Liver (tissue), 9 donors: ENCODE measurements around the gene DPT. TPM values are rescaled to one million over a fixed set of nuclear protein-coding genes. Genes with fewer than 3 reads are reported as not detected.

Experiments used
- DNase-seq: peaks from one replicate; pipeline ENCODE4 v3.0.0-alpha.2; 2017; ENCODE audit warnings: low spot score
- H3K27ac ChIP-seq, 2 donors: one replicate each; pipeline ENCODE4 v1.7.0; 2013; ENCODE audit warnings: inconsistent platforms in 2 of 2, low read length in 2 of 2, control low read depth in 1 of 2, low read depth in 1 of 2, mild to moderate bottlenecking in 1 of 2
- H3K27me3 ChIP-seq, 4 donors: one replicate each; pipeline versions ENCODE4 v1.6.1 to v1.7.0; 2013; ENCODE audit warnings: low read length in 3 of 4, inconsistent platforms in 1 of 4, mild to moderate bottlenecking in 1 of 4, moderate library complexity in 1 of 4; ENCODE audit not compliant: control insufficient read depth in 4 of 4, insufficient read depth in 4 of 4
- H3K36me3 ChIP-seq, 4 donors: one replicate each; pipeline versions ENCODE4 v1.6.1 to v1.7.0; 2013; ENCODE audit warnings: low read length in 3 of 4, mild to moderate bottlenecking in 3 of 4, low read depth in 1 of 4, moderate library complexity in 1 of 4; ENCODE audit not compliant: control insufficient read depth in 4 of 4, insufficient read depth in 3 of 4
- H3K4me1 ChIP-seq, 4 donors: one replicate each; pipeline versions ENCODE4 v1.6.1 to v1.7.0; 2013; ENCODE audit warnings: low read length in 3 of 4, mild to moderate bottlenecking in 3 of 4, moderate library complexity in 1 of 4; ENCODE audit not compliant: control insufficient read depth in 4 of 4, insufficient read depth in 4 of 4
- H3K4me3 ChIP-seq, 3 donors: one replicate each; pipeline versions ENCODE4 v1.6.1 to v1.7.0; 2013; ENCODE audit warnings: low read length in 3 of 3, control low read depth in 1 of 3, low read depth in 1 of 3, mild to moderate bottlenecking in 1 of 3
- H3K9ac ChIP-seq, 2 donors: one replicate each; pipeline ENCODE4 v1.7.0; 2013; ENCODE audit warnings: low read length in 2 of 2, mild to moderate bottlenecking in 2 of 2, moderate library complexity in 2 of 2, control low read depth in 1 of 2, low read depth in 1 of 2
- H3K9me3 ChIP-seq, 4 donors: one replicate each; pipeline versions ENCODE4 v1.6.1 to v1.7.0; 2013; ENCODE audit warnings: low read length in 3 of 4; ENCODE audit not compliant: control insufficient read depth in 4 of 4
- EGR1 ChIP-seq, 2 donors: IDR thresholded peaks; 2 replicates each; pipeline ENCODE4 v1.6.1; 2016 to 2018; ENCODE audit warnings: antibody characterized with exemption in 2 of 2, low read depth in 2 of 2
- FOXA1 ChIP-seq: IDR thresholded peaks from 2 replicates; pipeline ENCODE4 v1.6.1; 2016; ENCODE audit warnings: antibody characterized with exemption
- GABPA ChIP-seq, 2 donors: IDR thresholded peaks in 1 of 2; conservative IDR thresholded peaks in 1 of 2; 2 replicates each; pipeline ENCODE4 v1.6.1; 2016; ENCODE audit warnings: antibody characterized with exemption in 2 of 2, mild to moderate bottlenecking in 1 of 2, moderate library complexity in 1 of 2
- SP1 ChIP-seq: IDR thresholded peaks from 2 replicates; pipeline ENCODE4 v1.6.1; 2018; ENCODE audit warnings: antibody characterized with exemption, mild to moderate bottlenecking
- YY1 ChIP-seq: IDR thresholded peaks from 2 replicates; pipeline ENCODE4 v1.6.1; 2016; ENCODE audit warnings: antibody characterized with exemption, mild to moderate bottlenecking
- WGBS: extraction: QIAGEN DNeasy Blood & Tissue Kit; methylation state at CpG from one replicate; pipeline ENCODE4 v1.1.7; 2013; 5-methylcytosine and 5-hydroxymethylcytosine counted together
- polyA plus RNA-seq, 2 donors: library from polyadenylated mRNA; stranded (reverse) in 1 of 2; unstranded in 1 of 2; fragments of 200-250 nt in 1 of 2; fragments of >200 nt in 1 of 2; fragmentation: Nextera tagmentation in 1 of 2; extraction: Ambion mirVana in 1 of 2; gene quantifications; one replicate each; pipeline versions ENCODE4 v1.2.1 to v1.2.3, GENCODE V29; 2013 to 2015
- total RNA-seq, 2 donors: library from RNA; depleted of rRNA; stranded (reverse); fragments of >200 nt; gene quantifications; one replicate each; pipeline ENCODE4 v1.2.3, GENCODE V29; 2014
- TF ChIP-seq, protein P1 (sequence below): fragments of 150-350 bp; IDR thresholded peaks from 2 replicates; pipeline ENCODE4 v1.5.1; 2017; ENCODE audit warnings: improper control_type of control experiment, low read depth, low read length; ENCODE audit not compliant: missing input control
- TF ChIP-seq, protein P2 (sequence below): IDR thresholded peaks from 2 replicates; pipeline ENCODE4 v1.6.1; 2016; ENCODE audit warnings: antibody characterized with exemption
- donor health status: healthy.
- donor health status: healthy.
- donor health status: healthy.
- donor health status: healthy.
- donor health status: healthy.

The DPT gene
- total and polyA plus RNA-seq, 4 donors = 0.42 to 5.0 (median 3.0) TPM

DNA sequence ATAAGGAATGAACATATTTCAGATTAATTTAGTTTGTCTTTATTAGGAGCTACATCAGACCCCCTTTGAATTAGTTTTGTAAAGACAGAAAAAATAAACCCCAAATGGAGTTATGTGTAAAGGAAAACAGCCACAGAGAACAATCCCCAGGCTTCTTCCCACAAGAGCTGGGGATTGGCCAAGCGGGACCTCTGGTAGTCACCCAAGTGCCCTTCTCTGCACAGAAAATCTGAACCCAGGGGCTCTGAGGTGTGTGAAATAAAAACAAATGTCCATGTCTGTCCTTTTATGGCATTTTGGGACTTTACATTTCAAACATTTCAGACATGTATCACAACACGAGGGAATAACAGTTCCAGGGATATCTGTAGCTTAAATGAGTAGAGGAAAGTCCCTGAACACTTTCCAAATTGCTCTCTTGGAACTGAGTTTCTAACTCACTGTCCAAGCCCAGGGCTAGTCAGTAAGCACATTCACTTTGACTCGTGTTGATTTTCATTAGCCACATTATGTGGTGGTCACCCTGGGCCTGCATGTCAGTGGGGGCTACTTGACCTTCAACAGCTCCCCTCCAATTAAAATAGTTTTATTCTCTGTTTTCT, 22.5 kb downstream of the DPT start:
- Histone ChIP-seq H3K4me3 (no peak overlapping the region), H3K36me3 (no peaks in the 10 kb centered on the region), H3K9ac (no peak overlapping the region), H3K9me3 (no peaks in the 10 kb centered on the region), H3K27ac (no peak overlapping the region), H3K27me3 (no peaks in the 10 kb centered on the region), H3K4me1 (no peaks in the 10 kb centered on the region)
- TF ChIP-seq, protein P1, sequence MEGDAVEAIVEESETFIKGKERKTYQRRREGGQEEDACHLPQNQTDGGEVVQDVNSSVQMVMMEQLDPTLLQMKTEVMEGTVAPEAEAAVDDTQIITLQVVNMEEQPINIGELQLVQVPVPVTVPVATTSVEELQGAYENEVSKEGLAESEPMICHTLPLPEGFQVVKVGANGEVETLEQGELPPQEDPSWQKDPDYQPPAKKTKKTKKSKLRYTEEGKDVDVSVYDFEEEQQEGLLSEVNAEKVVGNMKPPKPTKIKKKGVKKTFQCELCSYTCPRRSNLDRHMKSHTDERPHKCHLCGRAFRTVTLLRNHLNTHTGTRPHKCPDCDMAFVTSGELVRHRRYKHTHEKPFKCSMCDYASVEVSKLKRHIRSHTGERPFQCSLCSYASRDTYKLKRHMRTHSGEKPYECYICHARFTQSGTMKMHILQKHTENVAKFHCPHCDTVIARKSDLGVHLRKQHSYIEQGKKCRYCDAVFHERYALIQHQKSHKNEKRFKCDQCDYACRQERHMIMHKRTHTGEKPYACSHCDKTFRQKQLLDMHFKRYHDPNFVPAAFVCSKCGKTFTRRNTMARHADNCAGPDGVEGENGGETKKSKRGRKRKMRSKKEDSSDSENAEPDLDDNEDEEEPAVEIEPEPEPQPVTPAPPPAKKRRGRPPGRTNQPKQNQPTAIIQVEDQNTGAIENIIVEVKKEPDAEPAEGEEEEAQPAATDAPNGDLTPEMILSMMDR = no peak
- TF ChIP-seq YY1 (no peak), GABPA (IDR thresholded peaks at IDR 0.05 in 1 of 2, conservative IDR thresholded peaks at IDR 0.05 in 1 of 2) (no peak), EGR1 (IDR thresholded peaks at IDR 0.05; ENCODE audit: low read depth in 2 of 2) (no peak)
- no peak for DNase-seq
- WGBS = 55% methylated on average over 3 of the region's 3 CpGs

DNA sequence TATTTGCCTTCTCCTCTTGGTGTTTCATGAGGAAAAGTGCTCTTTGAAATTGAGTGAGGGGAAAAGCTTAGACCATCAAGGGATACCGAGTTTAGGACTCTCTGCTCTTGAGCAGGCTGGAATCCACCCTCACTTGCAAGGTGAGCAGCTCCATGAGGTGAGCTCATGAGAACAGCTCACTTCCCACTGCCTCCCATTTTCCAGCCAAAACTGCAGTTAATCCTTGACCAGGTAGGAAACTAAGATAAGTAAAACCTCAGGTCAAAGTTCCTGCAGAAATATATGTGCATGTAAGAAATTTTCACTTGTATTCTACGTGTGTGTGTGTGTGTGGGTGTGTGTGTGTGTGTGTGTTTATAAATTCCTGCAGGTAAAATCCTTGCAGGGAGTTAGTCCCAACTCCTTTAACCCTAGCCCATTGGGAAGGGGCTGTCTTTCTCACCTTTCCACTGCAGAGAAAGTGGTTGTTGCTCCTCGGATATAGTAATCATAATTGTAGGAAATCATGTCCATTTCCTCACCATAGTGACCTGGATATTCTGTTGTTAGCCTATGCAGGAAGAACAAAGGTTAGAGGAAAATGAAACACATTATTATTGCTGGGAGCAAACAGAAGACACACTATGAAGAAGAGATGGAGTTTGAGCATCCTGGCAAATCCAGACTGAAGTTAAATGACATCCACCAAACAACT, 28.3 kb downstream of the DPT start:
- H3K9me3 ChIP-seq = no peaks in the 10 kb centered on the region
- DNase-seq = no peak
- no peak overlapping the region for H3K27ac ChIP-seq
- 60% methylated on average over 3 of the region's 3 CpGs for WGBS
- H3K27me3 ChIP-seq = no peaks in the 10 kb centered on the region
- H3K4me3 ChIP-seq = no peak overlapping the region
- H3K9ac ChIP-seq = no peak overlapping the region
- no peaks in the 10 kb centered on the region for H3K36me3 ChIP-seq
- TF ChIP-seq, protein P2, sequence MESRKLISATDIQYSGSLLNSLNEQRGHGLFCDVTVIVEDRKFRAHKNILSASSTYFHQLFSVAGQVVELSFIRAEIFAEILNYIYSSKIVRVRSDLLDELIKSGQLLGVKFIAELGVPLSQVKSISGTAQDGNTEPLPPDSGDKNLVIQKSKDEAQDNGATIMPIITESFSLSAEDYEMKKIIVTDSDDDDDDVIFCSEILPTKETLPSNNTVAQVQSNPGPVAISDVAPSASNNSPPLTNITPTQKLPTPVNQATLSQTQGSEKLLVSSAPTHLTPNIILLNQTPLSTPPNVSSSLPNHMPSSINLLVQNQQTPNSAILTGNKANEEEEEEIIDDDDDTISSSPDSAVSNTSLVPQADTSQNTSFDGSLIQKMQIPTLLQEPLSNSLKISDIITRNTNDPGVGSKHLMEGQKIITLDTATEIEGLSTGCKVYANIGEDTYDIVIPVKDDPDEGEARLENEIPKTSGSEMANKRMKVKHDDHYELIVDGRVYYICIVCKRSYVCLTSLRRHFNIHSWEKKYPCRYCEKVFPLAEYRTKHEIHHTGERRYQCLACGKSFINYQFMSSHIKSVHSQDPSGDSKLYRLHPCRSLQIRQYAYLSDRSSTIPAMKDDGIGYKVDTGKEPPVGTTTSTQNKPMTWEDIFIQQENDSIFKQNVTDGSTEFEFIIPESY = no peak
- H3K4me1 ChIP-seq = peaks cover 0 to 11% (median 0%) of the 10 kb centered on the region in 4 donors

DNA sequence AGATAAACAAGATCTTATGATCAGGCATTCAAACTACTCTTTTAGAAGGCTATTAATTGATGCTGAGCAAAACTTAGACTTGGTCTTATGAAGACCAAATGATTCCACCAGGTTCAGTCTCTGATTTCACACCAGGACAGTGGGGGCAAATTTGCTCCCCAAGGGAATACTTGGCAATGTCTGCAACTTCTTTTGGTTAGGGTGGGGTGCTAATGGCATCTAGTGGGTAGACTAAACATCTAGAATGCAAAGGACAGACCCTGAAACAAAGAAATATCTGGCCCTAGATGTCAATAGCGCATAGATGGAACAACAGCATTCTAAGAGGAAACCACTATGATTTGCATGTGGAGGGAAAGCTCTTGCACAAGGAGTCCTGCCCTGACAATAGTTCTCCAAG, 30.6 kb downstream of the DPT start:
- Histone ChIP-seq H3K9me3 (no peaks in the 10 kb centered on the region), H3K27ac (no peak overlapping the region), H3K36me3 (no peaks in the 10 kb centered on the region), H3K4me1 (peaks cover 0 to 18% (median 2%) of the 10 kb centered on the region in 4 donors), H3K4me3 (no peak overlapping the region), H3K27me3 (no peaks in the 10 kb centered on the region), H3K9ac (no peak overlapping the region)
- TF ChIP-seq EGR1 (IDR thresholded peaks at IDR 0.05; ENCODE audit: low read depth in 2 of 2) (no peak), FOXA1 (no peak), SP1 (no peak)
- 44% methylated on average over 1 of the region's 1 CpG for WGBS
- no peak for DNase-seq
